GM19351 (cell line): ENCODE measurements around the gene CTNNA2.

Experiments
- ATAC-seq: cut with Tn5 transposase; IDR thresholded peaks from one replicate; pipeline ENCODE4 v1.9.1; 2021; ENCODE audit warnings: mild to moderate bottlenecking, moderate library complexity; ENCODE audit not compliant: unreplicated experiment

The CTNNA2 gene

DNA sequence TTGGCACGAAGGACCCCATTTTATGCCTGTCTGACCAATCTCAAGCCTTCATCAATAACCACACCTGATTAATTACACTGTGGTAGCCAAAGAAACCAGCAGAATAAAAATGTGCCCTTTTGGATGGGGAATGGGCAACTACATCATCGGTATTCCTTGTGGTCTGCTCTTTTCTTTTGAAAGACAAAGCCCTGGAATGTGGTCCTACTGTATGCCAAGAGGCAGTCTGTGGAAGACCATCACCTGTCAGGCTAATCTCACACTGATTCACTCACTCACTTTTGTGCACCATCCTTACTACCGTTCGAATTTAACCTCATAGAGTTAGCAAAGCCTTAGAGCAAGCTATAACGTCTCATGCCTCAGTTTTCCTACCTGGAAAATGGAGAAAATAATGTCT is 1066.9 kb downstream of the CTNNA2 start:
- no peak for ATAC-seq

DNA sequence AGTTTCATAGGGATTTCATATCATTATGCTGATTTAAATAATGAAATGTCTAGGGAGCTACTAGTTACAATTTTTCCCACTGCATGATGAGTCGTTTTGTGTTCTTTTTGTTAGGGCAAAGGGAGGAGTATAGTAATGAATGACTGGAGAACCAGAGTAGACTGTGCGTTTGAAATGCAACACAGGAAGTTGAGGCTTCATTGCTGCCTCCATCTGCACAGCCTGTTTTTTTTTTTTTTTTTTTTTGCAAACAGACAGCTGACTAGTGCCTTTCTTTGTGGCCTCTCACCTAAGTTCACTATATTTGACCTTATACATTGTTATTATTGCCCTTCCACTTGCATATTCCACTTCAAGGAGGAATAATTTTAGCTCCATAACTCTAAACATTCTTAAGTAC is 1078.4 kb downstream of the CTNNA2 start:
- no peak for ATAC-seq

DNA sequence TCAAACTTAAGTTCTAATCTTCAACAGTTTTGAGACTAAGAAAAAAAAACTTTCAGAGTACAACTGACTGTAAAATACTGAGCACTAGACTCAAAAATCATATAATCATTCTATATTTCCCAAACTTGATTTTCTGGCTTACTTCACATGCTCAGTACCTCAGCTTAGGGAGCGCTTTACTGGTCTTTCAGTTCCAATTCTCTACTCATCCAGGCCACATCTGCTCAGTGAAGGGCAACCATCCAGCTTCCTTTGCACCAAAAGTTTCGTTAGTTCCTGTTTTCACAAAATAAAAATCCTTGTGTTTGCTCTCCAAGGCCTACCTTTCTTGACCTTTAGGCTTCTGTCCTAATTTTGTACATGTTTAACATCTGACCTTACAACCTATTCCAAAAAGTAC is 1079.3 kb downstream of the CTNNA2 start:
- no peak for ATAC-seq

DNA sequence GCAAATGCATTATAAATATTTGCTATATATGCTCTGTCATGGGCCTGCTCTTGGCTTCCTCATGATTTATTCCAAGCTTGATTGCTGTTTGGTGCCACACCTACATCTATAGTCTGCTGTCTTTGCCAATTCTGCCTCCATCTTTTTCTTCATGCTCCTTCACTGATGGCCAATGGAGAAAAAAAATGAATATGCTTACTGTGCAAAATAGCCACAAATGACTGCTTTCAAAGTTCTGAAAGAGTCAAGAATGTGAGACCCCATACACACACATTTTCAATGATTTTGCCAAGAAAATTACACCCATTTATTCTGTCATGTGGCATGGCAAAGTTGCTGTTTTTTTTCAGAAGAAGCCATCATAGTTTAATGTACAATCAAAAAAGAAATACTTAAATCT is 1097.3 kb downstream of the CTNNA2 start:
- ATAC-seq = no peak

DNA sequence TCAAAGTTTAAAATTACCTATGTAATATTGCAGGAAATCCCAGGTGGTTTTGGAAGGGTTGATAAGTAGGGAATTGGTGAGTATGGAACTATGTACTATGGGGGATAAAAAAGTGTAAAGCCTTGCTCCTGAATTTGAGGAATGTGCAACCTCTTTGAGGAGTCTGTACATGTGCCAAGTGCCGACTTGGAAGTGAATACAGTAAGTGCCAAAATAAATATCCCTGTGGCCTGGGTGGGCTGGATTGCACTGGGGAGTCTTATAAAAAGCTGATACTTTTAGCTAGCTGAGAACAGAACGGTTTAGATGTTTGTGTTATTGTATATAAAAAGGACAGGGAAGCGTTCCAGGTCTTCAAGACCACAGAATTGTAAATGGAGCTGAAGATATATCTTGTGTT is 1108.8 kb downstream of the CTNNA2 start:
- ATAC-seq = no peak

DNA sequence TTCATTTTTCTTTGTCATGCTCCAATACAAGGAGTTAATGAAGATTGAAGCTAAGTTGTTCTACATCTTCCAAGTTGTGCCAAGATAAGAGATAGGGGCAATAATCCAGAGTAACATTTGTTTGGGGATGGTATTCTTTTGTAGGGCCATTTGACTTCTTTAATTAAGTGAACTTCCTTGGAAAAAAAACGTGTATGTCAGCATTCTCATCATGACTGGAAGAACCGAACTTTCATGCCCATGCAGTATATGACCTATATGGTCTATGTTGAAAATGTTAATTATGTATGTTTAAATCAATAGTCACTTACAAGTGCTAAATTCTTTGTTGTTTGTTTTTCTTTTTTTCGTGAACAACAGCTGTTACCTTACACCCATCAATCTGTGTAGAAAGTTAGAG is 1111.2 kb downstream of the CTNNA2 start:
- ATAC-seq = no peak

DNA sequence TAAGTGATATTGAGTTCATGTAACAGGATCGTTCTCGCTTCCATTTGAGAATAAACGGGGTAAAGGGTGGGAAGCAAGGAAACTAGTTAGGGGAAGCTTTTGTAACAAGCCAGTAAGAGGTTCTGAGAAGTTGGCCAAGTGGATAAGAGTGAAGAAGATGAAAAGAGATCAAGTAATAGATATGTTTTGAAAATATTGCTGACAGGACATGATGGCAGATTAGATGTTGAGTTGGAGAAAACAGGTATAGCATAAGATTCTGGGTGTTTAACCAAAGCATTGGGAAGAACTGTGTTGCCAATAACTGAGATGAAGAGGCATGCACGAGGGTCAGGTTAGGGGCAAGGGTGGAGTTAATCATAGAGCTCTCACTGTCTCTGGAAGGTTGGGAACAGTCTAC is 1121.7 kb downstream of the CTNNA2 start:
- ATAC-seq = no peak

DNA sequence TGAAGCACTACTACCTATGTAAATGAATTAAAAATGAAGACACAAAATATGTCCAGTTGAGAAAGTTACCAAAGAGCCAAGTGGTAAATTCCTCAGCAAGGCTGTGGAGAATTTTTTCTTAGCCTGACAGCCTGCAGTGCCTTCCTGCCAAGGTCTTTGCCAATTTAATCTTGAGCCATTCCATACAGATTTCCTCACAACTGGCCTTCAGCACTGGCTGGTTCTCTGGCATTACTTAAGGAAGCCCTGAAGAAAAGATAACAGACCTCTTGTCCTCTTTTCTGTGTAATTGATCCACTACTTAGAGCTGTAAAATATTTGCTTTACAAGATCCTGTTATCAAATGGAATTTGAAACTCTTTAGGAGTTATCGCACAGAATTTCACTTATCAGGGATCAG is 1125.9 kb downstream of the CTNNA2 start:
- ATAC-seq = no peak

DNA sequence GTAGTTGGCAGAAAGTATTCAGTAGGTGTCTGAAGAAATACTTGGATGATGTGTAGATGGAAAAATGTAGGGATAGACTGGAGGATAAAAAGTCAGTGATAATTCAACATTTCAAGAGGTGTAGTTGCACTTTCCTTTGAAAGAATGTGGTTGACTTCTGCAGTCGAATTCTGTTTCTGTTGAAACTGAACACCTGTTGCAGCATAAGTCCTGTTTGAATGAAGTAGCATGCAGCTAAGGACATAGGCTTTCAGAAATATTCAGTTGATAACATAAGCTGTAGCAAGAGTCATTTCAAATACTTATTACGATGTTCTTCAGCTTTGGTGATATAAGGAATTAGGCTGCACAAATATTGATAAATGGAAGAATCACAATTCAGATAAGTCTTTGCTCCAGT is 1129.6 kb downstream of the CTNNA2 start:
- ATAC-seq = no peak

DNA sequence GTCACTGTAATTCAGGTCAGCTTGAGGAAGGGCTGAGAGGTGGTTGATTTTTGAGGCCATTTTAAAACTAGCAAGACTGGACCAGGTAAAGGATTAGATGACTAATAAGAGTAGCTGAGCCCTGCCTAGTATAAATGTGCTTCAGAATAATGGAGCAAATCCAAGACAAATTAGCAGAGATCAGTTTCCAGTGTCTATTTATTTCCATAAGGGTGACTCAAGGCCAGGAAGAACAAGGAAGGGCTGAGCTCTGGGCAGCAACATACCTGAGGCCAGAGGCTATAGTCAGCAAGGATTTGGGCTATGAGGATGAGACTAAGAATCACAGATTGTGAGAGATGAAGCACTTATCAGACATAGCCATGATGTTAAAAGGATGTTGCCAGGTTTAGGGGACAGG is 1130.7 kb downstream of the CTNNA2 start:
- ATAC-seq = no peak

DNA sequence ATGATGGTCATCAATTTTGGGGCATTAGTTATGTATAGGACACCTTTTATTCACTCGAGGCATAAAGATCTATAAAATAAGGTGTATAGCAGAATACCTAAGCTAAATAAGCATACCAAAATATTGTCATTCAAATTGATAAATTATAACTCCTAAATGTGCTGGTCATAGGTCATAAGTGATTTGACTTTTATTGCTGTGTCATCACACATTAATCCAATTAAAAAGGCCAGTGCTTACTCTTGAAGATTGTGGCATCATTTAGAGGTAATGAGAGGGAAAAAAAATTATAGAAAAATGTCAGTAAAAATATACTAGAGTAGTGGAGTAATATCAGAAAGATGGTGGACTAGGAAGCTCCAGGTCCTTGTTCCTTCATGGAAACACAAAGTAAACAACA is 1138.6 kb downstream of the CTNNA2 start:
- ATAC-seq = no peak

DNA sequence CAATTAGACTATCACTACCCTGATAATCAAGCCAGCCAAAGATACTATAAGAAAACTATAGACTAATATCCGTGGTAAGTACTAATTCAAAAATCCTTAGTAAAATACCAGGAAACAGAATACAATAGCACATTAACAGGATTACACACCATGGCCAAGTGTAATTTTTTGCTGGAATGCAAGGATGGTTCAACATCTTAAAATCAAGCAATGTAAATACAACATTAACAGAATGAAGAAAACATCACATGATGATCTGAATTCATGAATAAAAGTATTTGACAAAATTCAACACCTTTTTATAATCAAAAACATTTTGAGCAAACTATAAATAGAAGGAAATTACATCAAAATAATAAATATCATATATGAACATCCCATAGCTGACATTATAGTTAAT is 1142.4 kb downstream of the CTNNA2 start:
- ATAC-seq = no peak

DNA sequence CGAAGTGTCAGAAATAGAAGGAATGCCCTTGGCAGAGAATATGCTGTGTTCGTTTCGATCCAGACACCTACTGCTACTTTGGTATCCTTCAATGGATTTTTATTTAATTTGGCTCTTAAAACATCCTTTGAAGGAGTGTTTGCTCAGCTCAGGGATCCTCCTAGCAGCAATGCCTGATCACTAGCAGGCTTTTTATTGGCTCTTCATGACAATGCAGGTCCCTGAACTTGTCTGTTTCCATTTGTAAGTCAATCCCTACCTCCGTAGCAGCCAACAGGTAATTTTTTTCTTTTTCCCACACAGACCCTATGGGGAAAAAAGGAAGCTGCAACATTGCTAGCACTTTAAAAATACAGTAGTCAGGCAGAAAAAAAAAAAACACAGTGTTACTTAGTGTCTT is 1157.9 kb downstream of the CTNNA2 start:
- ATAC-seq = no peak

DNA sequence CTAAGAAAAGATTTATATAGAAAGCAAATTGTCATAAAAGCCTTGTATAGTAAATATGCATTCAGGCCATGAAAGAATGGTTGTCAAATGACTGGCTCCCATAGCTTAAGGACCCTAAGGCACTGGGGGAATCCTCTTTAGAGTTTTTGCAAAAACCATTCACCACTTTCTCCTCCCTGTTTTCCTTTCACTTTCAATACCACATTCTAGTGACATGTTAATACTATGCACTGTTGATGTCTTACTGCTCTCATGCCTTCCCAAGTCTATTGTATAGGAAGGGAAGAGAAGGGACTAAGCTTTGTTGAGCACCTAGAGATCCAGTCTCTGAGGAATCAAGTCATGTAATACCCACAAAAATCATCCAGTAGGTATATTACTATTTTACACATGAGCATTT is 1174.7 kb downstream of the CTNNA2 start:
- no peak for ATAC-seq

DNA sequence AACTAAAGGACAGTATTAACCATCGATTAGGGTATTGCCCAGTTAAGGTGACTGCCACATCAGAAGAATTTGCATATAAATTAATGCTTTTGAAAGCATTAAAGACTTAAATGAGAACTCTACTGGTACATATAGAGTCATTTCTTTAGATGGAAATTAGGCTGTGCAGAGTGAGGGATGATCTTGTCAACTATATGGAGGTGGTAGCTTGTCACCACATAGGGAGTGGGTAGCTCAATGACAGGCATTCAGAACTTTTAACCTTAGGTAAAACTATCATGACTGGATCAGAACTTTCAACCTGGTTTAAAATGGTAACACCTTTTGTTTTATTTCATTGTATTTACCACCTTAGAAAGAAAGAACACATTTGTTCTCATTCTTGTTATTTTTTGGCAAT is 1176.3 kb downstream of the CTNNA2 start:
- ATAC-seq = no peak
